Measurements from ENCODE around the gene AP3S2. TPM values are rescaled to one million over a fixed set of nuclear protein-coding genes. Genes with fewer than 3 reads are reported as not detected.
"Not testable (repeated sequence)": the region's sequence is repeated elsewhere in the genome, so short reads cannot be mapped to it uniquely, and the experiment has no call there.

Gene AP3S2
- total and polyA plus RNA-seq, 7 experiments from 2014 or later = 24.3 to 32.8 (median 28.5) TPM

GRCh38 chr15:89875741-89876140, 18.1 kb downstream of the AP3S2 start:
- H3K9me3 Mint-ChIP-seq = no peaks in the 10 kb centered on the region
- no peak for ATAC-seq
- POLR2A ChIA-PET = interaction anchor here (0.6 kb wide), 1 partner anchor 62 kb away, joined by 5 read pairs; no protein-coding TSS in a partner anchor
- H3K27ac ChIP-seq (ENCODE audit: low read depth, low read length) = no peak overlapping the region
- H3K9me3 ChIP-seq (ENCODE audit: control insufficient read depth in 2 of 3, low read length in 3 of 3) = no peaks in the 10 kb centered on the region
- H3K27me3 Mint-ChIP-seq = no peaks in the 10 kb centered on the region
- no peak overlapping the region for H3K4me3 Mint-ChIP-seq
- peaks cover 4 to 30% (median 10%) of the 10 kb centered on the region in 5 donors for H3K36me3 Mint-ChIP-seq
- H3K36me3 ChIP-seq (ENCODE audit: control insufficient read depth in 2 of 3, insufficient read depth in 3 of 3, low read length in 3 of 3) = peaks cover 0 to 17% (median 5%) of the 10 kb centered on the region in 3 experiments
- H3K4me1 ChIP-seq (ENCODE audit: control insufficient read depth in 2 of 2, insufficient read depth in 2 of 2, low read length in 2 of 2) = no peaks in the 10 kb centered on the region
- intact Hi-C loops (cut with micrococcal nuclease) = loop anchor here (1.0 kb wide), 4 partner anchors 19 to 196 kb away; no protein-coding TSS in a partner anchor
- H3K4me3 ChIP-seq (ENCODE audit: low read length) = no peak overlapping the region
- peaks cover 0 to 5% (median 4%) of the 10 kb centered on the region in 7 donors for H3K4me1 Mint-ChIP-seq
- H3K27me3 ChIP-seq (ENCODE audit: control insufficient read depth in 2 of 2, insufficient read depth in 2 of 2, low read length in 2 of 2) = no peaks in the 10 kb centered on the region
- peak overlapping the region in 1 of 9 donors; percentile 25 for H3K27ac Mint-ChIP-seq
- no peak for DNase-seq
- CTCF ChIA-PET = interaction anchor here (0.7 to 1.4 kb wide), 3 partner anchors 9 to 1173 kb away, joined by 3 to 7 read pairs (median 3); no protein-coding TSS in a partner anchor

- POLR2A ChIA-PET = interaction anchor here (0.6 to 1.9 kb wide), 2 partner anchors 19 to 63 kb away, joined by 5 to 9 read pairs; partner anchors contain the start of gene AP3S2
- no peak overlapping the region for H3K27ac ChIP-seq (ENCODE audit: low read depth, low read length)
- intact Hi-C loops (cut with micrococcal nuclease) = loop anchor here (1.0 kb wide), 4 partner anchors 19 to 196 kb away; no protein-coding TSS in a partner anchor
- H3K27me3 Mint-ChIP-seq = no peaks in the 10 kb centered on the region
- H3K9me3 ChIP-seq (ENCODE audit: control insufficient read depth in 2 of 3, low read length in 3 of 3) = no peaks in the 10 kb centered on the region
- H3K36me3 Mint-ChIP-seq = peaks cover 4 to 36% (median 13%) of the 10 kb centered on the region in 5 donors
- H3K27ac Mint-ChIP-seq = peak overlapping the region in 4 of 9 donors; percentile 34 to 77 (median 48)
- peak; percentile 99 for ATAC-seq
- DNase-seq = peak; percentile 58 to 80 (median 74)
- CTCF ChIA-PET = interaction anchor here (0.6 to 1.6 kb wide), 19 partner anchors 9 to 1174 kb away, joined by 3 to 17 read pairs (median 4); no protein-coding TSS in a partner anchor
- H3K4me3 Mint-ChIP-seq = peak overlapping the region in 1 of 10 donors; percentile 21
- H3K4me1 ChIP-seq (ENCODE audit: control insufficient read depth in 2 of 2, insufficient read depth in 2 of 2, low read length in 2 of 2) = no peaks in the 10 kb centered on the region
- peaks cover 0 to 24% (median 5%) of the 10 kb centered on the region in 3 experiments for H3K36me3 ChIP-seq (ENCODE audit: control insufficient read depth in 2 of 3, insufficient read depth in 3 of 3, low read length in 3 of 3)
- no peak overlapping the region for H3K4me3 ChIP-seq (ENCODE audit: low read length)
- peaks cover 0 to 7% (median 5%) of the 10 kb centered on the region in 7 donors for H3K4me1 Mint-ChIP-seq
- no peaks in the 10 kb centered on the region for H3K27me3 ChIP-seq (ENCODE audit: control insufficient read depth in 2 of 2, insufficient read depth in 2 of 2, low read length in 2 of 2)
- H3K9me3 Mint-ChIP-seq = no peaks in the 10 kb centered on the region
These were observed 18.7 kb downstream of the AP3S2 start for GRCh38 chr15:89874926-89875564.

GRCh38 chr15:89870688-89871288, 23.0 kb downstream of the AP3S2 start:
- ATAC-seq (no peak), DNase-seq (no peak)
- H3K27ac ChIP-seq (ENCODE audit: low read depth, low read length) = no peak overlapping the region
- ChIA-PET CTCF (no interaction called here), POLR2A (no interaction called here)
- no peaks in the 10 kb centered on the region for H3K9me3 ChIP-seq (ENCODE audit: control insufficient read depth in 2 of 3, low read length in 3 of 3)
- peaks cover 0 to 26% (median 0%) of the 10 kb centered on the region in 3 experiments for H3K36me3 ChIP-seq (ENCODE audit: control insufficient read depth in 2 of 3, insufficient read depth in 3 of 3, low read length in 3 of 3)
- Mint-ChIP-seq H3K4me1 (peaks cover 0 to 9% (median 5%) of the 10 kb centered on the region in 7 donors), H3K27ac (no peak overlapping the region), H3K36me3 (peaks cover 4 to 29% (median 11%) of the 10 kb centered on the region in 5 donors), H3K4me3 (no peak overlapping the region), H3K9me3 (no peaks in the 10 kb centered on the region), H3K27me3 (no peaks in the 10 kb centered on the region)
- H3K4me3 ChIP-seq (ENCODE audit: low read length) = no peak overlapping the region
- H3K4me1 ChIP-seq (ENCODE audit: control insufficient read depth in 2 of 2, insufficient read depth in 2 of 2, low read length in 2 of 2) = no peaks in the 10 kb centered on the region
- H3K27me3 ChIP-seq (ENCODE audit: control insufficient read depth in 2 of 2, insufficient read depth in 2 of 2, low read length in 2 of 2) = no peaks in the 10 kb centered on the region
- intact Hi-C loops (cut with micrococcal nuclease) = no loop called here

- no peak for DNase-seq
- peaks cover 0 to 28% (median 0%) of the 10 kb centered on the region in 3 experiments for H3K36me3 ChIP-seq (ENCODE audit: control insufficient read depth in 2 of 3, insufficient read depth in 3 of 3, low read length in 3 of 3)
- Mint-ChIP-seq H3K9me3 (no peaks in the 10 kb centered on the region), H3K27ac (no peak overlapping the region), H3K36me3 (peaks cover 4 to 25% (median 17%) of the 10 kb centered on the region in 5 donors), H3K4me1 (peaks cover 0 to 6% (median 3%) of the 10 kb centered on the region in 7 donors), H3K27me3 (no peaks in the 10 kb centered on the region), H3K4me3 (no peak overlapping the region)
- H3K4me1 ChIP-seq (ENCODE audit: control insufficient read depth in 2 of 2, insufficient read depth in 2 of 2, low read length in 2 of 2) = no peaks in the 10 kb centered on the region
- intact Hi-C loops (cut with micrococcal nuclease) = no loop called here
- H3K9me3 ChIP-seq (ENCODE audit: control insufficient read depth in 2 of 3, low read length in 3 of 3) = no peaks in the 10 kb centered on the region
- POLR2A ChIA-PET = no interaction called here
- no peak for ATAC-seq
- H3K27ac ChIP-seq (ENCODE audit: low read depth, low read length) = no peak overlapping the region
- CTCF ChIA-PET = no interaction called here
- no peak overlapping the region for H3K4me3 ChIP-seq (ENCODE audit: low read length)
- H3K27me3 ChIP-seq (ENCODE audit: control insufficient read depth in 2 of 2, insufficient read depth in 2 of 2, low read length in 2 of 2) = no peaks in the 10 kb centered on the region
These were observed 23.8 kb downstream of the AP3S2 start for GRCh38 chr15:89870006-89870405.

- intact Hi-C loops (cut with micrococcal nuclease) = not testable (repeated sequence)
These were observed 24.3 kb downstream of the AP3S2 start for GRCh38 chr15:89869490-89869889.

GRCh38 chr15:89864958-89865739, 28.6 kb downstream of the AP3S2 start:
- Histone ChIP-seq H3K4me1 (ENCODE audit: control insufficient read depth in 2 of 2, insufficient read depth in 2 of 2, low read length in 2 of 2) (no peaks in the 10 kb centered on the region), H3K9me3 (ENCODE audit: control insufficient read depth in 2 of 3, low read length in 3 of 3) (no peaks in the 10 kb centered on the region), H3K36me3 (ENCODE audit: control insufficient read depth in 2 of 3, insufficient read depth in 3 of 3, low read length in 3 of 3) (peaks cover 0 to 45% (median 5%) of the 10 kb centered on the region in 3 experiments), H3K4me3 (ENCODE audit: low read length) (no peak overlapping the region), H3K27ac (ENCODE audit: low read depth, low read length) (no peak overlapping the region), H3K27me3 (ENCODE audit: control insufficient read depth in 2 of 2, insufficient read depth in 2 of 2, low read length in 2 of 2) (no peaks in the 10 kb centered on the region)
- no peak overlapping the region for H3K4me3 Mint-ChIP-seq
- ATAC-seq (no peak), DNase-seq (no peak)
- peaks cover 0 to 9% (median 0%) of the 10 kb centered on the region in 7 donors for H3K4me1 Mint-ChIP-seq
- intact Hi-C loops (cut with micrococcal nuclease) = no loop called here
- peaks cover 0 to 20% (median 9%) of the 10 kb centered on the region in 5 donors for H3K36me3 Mint-ChIP-seq
- H3K9me3 Mint-ChIP-seq = no peaks in the 10 kb centered on the region
- H3K27me3 Mint-ChIP-seq = no peaks in the 10 kb centered on the region
- H3K27ac Mint-ChIP-seq = peak overlapping the region in 1 of 9 donors; percentile 25
- ChIA-PET CTCF (interaction anchor here (0.7 to 1.7 kb wide), 2 partner anchors 10 to 191 kb away, joined by 3 to 7 read pairs; no protein-coding TSS in a partner anchor), POLR2A (interaction anchor here (1.1 kb wide), 1 partner anchor 165 kb away, joined by 3 read pairs; no protein-coding TSS in a partner anchor)

More at GRCh38 chr15:89869490-89869889, 24.3 kb downstream of the AP3S2 start:
- H3K27me3 Mint-ChIP-seq; POLR2A ChIA-PET; H3K4me3 ChIP-seq (ENCODE audit: low read length); H3K27me3 ChIP-seq (ENCODE audit: control insufficient read depth in 2 of 2, insufficient read depth in 2 of 2, low read length in 2 of 2); H3K27ac Mint-ChIP-seq; H3K9me3 Mint-ChIP-seq; ATAC-seq; H3K4me1 ChIP-seq (ENCODE audit: control insufficient read depth in 2 of 2, insufficient read depth in 2 of 2, low read length in 2 of 2); H3K4me1 Mint-ChIP-seq; H3K9me3 ChIP-seq (ENCODE audit: control insufficient read depth in 2 of 3, low read length in 3 of 3); CTCF ChIA-PET; H3K4me3 Mint-ChIP-seq; DNase-seq; H3K27ac ChIP-seq (ENCODE audit: low read depth, low read length): not testable (repeated sequence)
- peaks cover 4 to 25% (median 17%) of the 10 kb centered on the region in 5 donors for H3K36me3 Mint-ChIP-seq
- peaks cover 0 to 31% (median 0%) of the 10 kb centered on the region in 3 experiments for H3K36me3 ChIP-seq (ENCODE audit: control insufficient read depth in 2 of 3, insufficient read depth in 3 of 3, low read length in 3 of 3)
